HEK293T (cell line): Measurements from ENCODE around the gene INHBA.
A peak's percentile ranks its signal among the peaks of the same experiment; 100 is the strongest.

Experiments
- CTCF ChIA-PET: fragments of 350-600 bp; formaldehyde crosslinking; extraction: SDS; loops from one replicate; lab custom pipeline; 2021; ENCODE audit warnings: antibody characterized with exemption, inconsistent platforms; lab: Yijun Ruan, JAX
- POLR2A ChIA-PET: fragments of 350-600 bp; formaldehyde crosslinking; extraction: SDS; loops from one replicate; lab custom pipeline; 2020; ENCODE audit warnings: antibody characterized with exemption, inconsistent platforms; lab: Yijun Ruan, JAX
- DNase-seq: peaks from one replicate; pipeline ENCODE4 v3.0.0; 2012; ENCODE audit warnings: mixed read lengths; ENCODE audit errors: extremely low spot score
- ARNT ChIP-seq: fragments of 450-650 bp; IDR thresholded peaks from 2 replicates; pipeline ENCODE4 v1.6.1; 2017; ENCODE audit warnings: mild to moderate bottlenecking
- BHLHE40 ChIP-seq: fragments of 450-650 bp; IDR thresholded peaks from 2 replicates; pipeline ENCODE4 v1.6.1; 2016; ENCODE audit warnings: mild to moderate bottlenecking, moderate library complexity, borderline replicate concordance
- CTBP1 ChIP-seq: fragments of 450-650 bp; IDR thresholded peaks from 2 replicates; pipeline ENCODE4 v1.6.1; 2016; ENCODE audit warnings: borderline replicate concordance
- ELF4 ChIP-seq: fragments of 450-650 bp; IDR thresholded peaks from 2 replicates; pipeline ENCODE4 v1.6.1; 2017; ENCODE audit warnings: antibody characterized with exemption
- FOXA1 ChIP-seq: fragments of 450-650 bp; IDR thresholded peaks from 2 replicates; pipeline ENCODE4 v1.6.1; 2016; ENCODE audit warnings: mild to moderate bottlenecking
- FOXK2 ChIP-seq: fragments of 450-650 bp; IDR thresholded peaks from 2 replicates; pipeline ENCODE4 v1.6.1; 2016; ENCODE audit warnings: mild to moderate bottlenecking
- FOXM1 ChIP-seq: fragments of 450-650 bp; IDR thresholded peaks from 2 replicates; pipeline ENCODE4 v1.6.1; 2017; ENCODE audit warnings: mild to moderate bottlenecking, borderline replicate concordance
- HDGF ChIP-seq: fragments of 450-650 bp; IDR thresholded peaks from 2 replicates; pipeline ENCODE4 v1.6.1; 2017; ENCODE audit warnings: antibody characterized with exemption, borderline replicate concordance
- L3MBTL2 ChIP-seq: fragments of 450-650 bp; conservative IDR thresholded peaks from 2 replicates; pipeline ENCODE4 v1.6.1; 2016; ENCODE audit warnings: mild to moderate bottlenecking
- LEF1 ChIP-seq: fragments of 450-650 bp; IDR thresholded peaks from 2 replicates; pipeline ENCODE4 v1.6.1; 2017; ENCODE audit warnings: mild to moderate bottlenecking, borderline replicate concordance
- NFRKB ChIP-seq: fragments of 450-650 bp; IDR thresholded peaks from 2 replicates; pipeline ENCODE4 v1.6.1; 2016; ENCODE audit warnings: mild to moderate bottlenecking, moderate library complexity
- SP1 ChIP-seq: fragments of 450-650 bp; IDR thresholded peaks from 2 replicates; pipeline ENCODE4 v1.6.1; 2017
- SUZ12 ChIP-seq: fragments of 450-650 bp; IDR thresholded peaks from 2 replicates; pipeline ENCODE4 v1.6.1; 2016; ENCODE audit warnings: mild to moderate bottlenecking
- TARDBP ChIP-seq: fragments of 450-650 bp; IDR thresholded peaks from 2 replicates; pipeline ENCODE4 v1.6.1; 2016
- ZNF384 ChIP-seq: fragments of 450-650 bp; IDR thresholded peaks from 2 replicates; pipeline ENCODE4 v1.6.1; 2016
- TF ChIP-seq, protein P1 (sequence below): fragments of 450-650 bp; IDR thresholded peaks from 2 replicates; pipeline ENCODE4 v1.6.1; 2016

The INHBA gene

GRCh38 chr7:41720886-41721285 is 18.0 kb upstream of the INHBA start:
- DNase-seq: no peak
- POLR2A ChIA-PET: no interaction called here
- no peak for TF ChIP-seq SUZ12
- no peak for TF ChIP-seq TARDBP
- CTCF ChIA-PET: no interaction called here

- DNase-seq: no peak
- TF ChIP-seq ELF4 (no peak), SUZ12 (no peak), LEF1 (no peak), ZNF384 (no peak), TARDBP (no peak), BHLHE40 (no peak), FOXA1 (no peak), NFRKB (no peak), FOXM1 (no peak), ARNT (no peak), SP1 (no peak), CTBP1 (no peak), L3MBTL2 (no peak), HDGF (no peak)
- TF ChIP-seq, protein P1, sequence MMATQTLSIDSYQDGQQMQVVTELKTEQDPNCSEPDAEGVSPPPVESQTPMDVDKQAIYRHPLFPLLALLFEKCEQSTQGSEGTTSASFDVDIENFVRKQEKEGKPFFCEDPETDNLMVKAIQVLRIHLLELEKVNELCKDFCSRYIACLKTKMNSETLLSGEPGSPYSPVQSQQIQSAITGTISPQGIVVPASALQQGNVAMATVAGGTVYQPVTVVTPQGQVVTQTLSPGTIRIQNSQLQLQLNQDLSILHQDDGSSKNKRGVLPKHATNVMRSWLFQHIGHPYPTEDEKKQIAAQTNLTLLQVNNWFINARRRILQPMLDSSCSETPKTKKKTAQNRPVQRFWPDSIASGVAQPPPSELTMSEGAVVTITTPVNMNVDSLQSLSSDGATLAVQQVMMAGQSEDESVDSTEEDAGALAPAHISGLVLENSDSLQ: no peak
- ChIA-PET CTCF (no interaction called here), POLR2A (no interaction called here)
Observed at GRCh38 chr7:41720046-41720445, 17.2 kb upstream of the INHBA start.

DNA sequence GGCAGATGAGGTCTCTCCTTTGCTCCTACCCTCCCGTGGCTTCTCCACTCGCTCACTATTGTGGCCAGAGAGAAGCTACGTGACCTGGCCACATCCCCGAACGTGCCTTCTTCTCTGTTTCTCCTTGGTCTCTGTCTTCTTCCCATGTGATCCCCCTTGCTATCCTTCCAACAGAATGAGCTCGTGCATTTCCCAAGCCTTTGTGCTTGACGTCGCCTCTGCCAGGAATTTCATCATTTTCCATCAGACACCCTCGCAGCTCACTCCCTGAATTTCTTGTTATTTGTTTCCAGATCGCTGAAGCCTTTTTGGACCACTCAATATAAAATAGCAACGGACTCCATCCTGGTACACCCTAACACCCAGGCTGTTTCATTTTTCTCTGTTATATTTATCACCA is 13.8 kb upstream of the INHBA start:
- TF ChIP-seq HDGF (no peak), ARNT (no peak), FOXK2 (no peak), NFRKB (no peak), BHLHE40 (no peak), CTBP1 (no peak), TARDBP (no peak), ZNF384 (no peak), FOXM1 (no peak), SUZ12 (no peak), SP1 (no peak), L3MBTL2 (no peak)
- TF ChIP-seq, protein P1: no peak
- POLR2A ChIA-PET: no interaction called here
- CTCF ChIA-PET: interaction anchor here (0.8 kb wide), 1 partner anchor 714 kb away, joined by 3 read pairs; no protein-coding TSS in a partner anchor
- no peak for DNase-seq

- ChIA-PET POLR2A (no interaction called here), CTCF (interaction anchor here (1.8 kb wide), 1 partner anchor 19 kb away, joined by 3 read pairs; no protein-coding TSS in a partner anchor)
- no peak for DNase-seq
- TF ChIP-seq TARDBP (no peak), CTBP1 (no peak), FOXM1 (no peak), BHLHE40 (no peak), SUZ12 (no peak), NFRKB (no peak), ZNF384 (no peak), ARNT (no peak), FOXK2 (no peak), SP1 (no peak), HDGF (no peak), FOXA1 (no peak), ELF4 (no peak), L3MBTL2 (no peak), LEF1 (no peak)
- TF ChIP-seq, protein P1: no peak
Observed at GRCh38 chr7:41715000-41715399, 12.1 kb upstream of the INHBA start.

GRCh38 chr7:41711283-41712064 is 8.6 kb upstream of the INHBA start:
- DNase-seq: peak; percentile 50
- no peak for TF ChIP-seq HDGF
- TF ChIP-seq FOXA1: no peak
- TF ChIP-seq CTBP1: no peak
- TF ChIP-seq, protein P1: peak; percentile 73
- no peak for TF ChIP-seq FOXM1
- TF ChIP-seq ZNF384: no peak
- no peak for TF ChIP-seq SUZ12
- POLR2A ChIA-PET: no interaction called here
- CTCF ChIA-PET: interaction anchor here (0.7 to 1.9 kb wide), 6 partner anchors 12 to 1290 kb away, joined by 3 to 9 read pairs (median 4); no protein-coding TSS in a partner anchor

GRCh38 chr7:41710838-41711237 is 7.9 kb upstream of the INHBA start:
- CTCF ChIA-PET: interaction anchor here (0.6 to 1.9 kb wide), 8 partner anchors 16 to 1032 kb away, joined by 3 to 9 read pairs (median 4); no protein-coding TSS in a partner anchor
- DNase-seq: no peak
- TF ChIP-seq ARNT (no peak), L3MBTL2 (no peak), ZNF384 (no peak), CTBP1 (no peak), BHLHE40 (no peak), LEF1 (no peak), SP1 (no peak), TARDBP (no peak), HDGF (no peak), ELF4 (no peak), FOXM1 (no peak), SUZ12 (no peak)
- TF ChIP-seq, protein P1: no peak
- POLR2A ChIA-PET: no interaction called here
